Jurkat, Clone E6-1 (cell line): ENCODE data around the gene DNAJC21. TPM values are rescaled to one million over a fixed set of nuclear protein-coding genes. Genes with fewer than 3 reads are reported as not detected.
A peak's percentile ranks its signal among the peaks of the same experiment; 100 is the strongest.

Experiments used
- DNase-seq: peaks from one replicate; pipeline ENCODE4 v3.0.0-alpha.2; 2011; ENCODE audit warnings: low read depth, low spot score
- H3K4me3 ChIP-seq: 2 replicates; pipeline ENCODE4 v1.5.1; 2011; ENCODE audit warnings: mild to moderate bottlenecking, low read length, control low read depth, moderate library complexity
- polyA plus RNA-seq: library from polyadenylated mRNA; unstranded; fragments of >200 nt; gene quantifications from one replicate; pipeline ENCODE4 v1.2.1, GENCODE V29; 2012; ENCODE audit warnings: missing spikeins; ENCODE audit not compliant: insufficient read length, insufficient read depth

Gene DNAJC21
- 61.9 TPM for polyA plus RNA-seq

GRCh38 chr5:34929134-34929719 is at the start of gene DNAJC21:
Gene DNAJC21, plus strand, starts transcription at chr5:34929559. Its CDS starts 261 bp downstream, at chr5:34929820.
- H3K4me3 ChIP-seq = peak within 1 kb of the TSS; percentile 89
- DNase-seq = peak; percentile 90

GRCh38 chr5:34881246-34881645 is 48.1 kb upstream of the DNAJC21 start:
- no peak overlapping the region for H3K4me3 ChIP-seq
- no peak for DNase-seq

- no peak for DNase-seq
- H3K4me3 ChIP-seq = no peak overlapping the region
These were observed 42.8 kb upstream of the DNAJC21 start for GRCh38 chr5:34886392-34887119.

GRCh38 chr5:34889394-34889793 is 40.0 kb upstream of the DNAJC21 start:
- H3K4me3 ChIP-seq = no peak overlapping the region
- no peak for DNase-seq

GRCh38 chr5:34891981-34892380 is 37.4 kb upstream of the DNAJC21 start:
- H3K4me3 ChIP-seq = no peak overlapping the region
- no peak for DNase-seq

GRCh38 chr5:34892414-34892813 is 36.9 kb upstream of the DNAJC21 start:
- no peak overlapping the region for H3K4me3 ChIP-seq
- no peak for DNase-seq

GRCh38 chr5:34894716-34895115 is 34.6 kb upstream of the DNAJC21 start:
- DNase-seq = no peak
- H3K4me3 ChIP-seq = no peak overlapping the region

- no peak overlapping the region for H3K4me3 ChIP-seq
- DNase-seq = no peak
These were observed 33.5 kb upstream of the DNAJC21 start for GRCh38 chr5:34895641-34896419.

- H3K4me3 ChIP-seq = no peak overlapping the region
- DNase-seq = no peak
These were observed 31.7 kb upstream of the DNAJC21 start for GRCh38 chr5:34897646-34898045.

- no peak overlapping the region for H3K4me3 ChIP-seq
- DNase-seq = peak; percentile 58
These were observed 31.0 kb upstream of the DNAJC21 start for GRCh38 chr5:34898258-34898895.

GRCh38 chr5:34899066-34899465 is 30.3 kb upstream of the DNAJC21 start:
- no peak overlapping the region for H3K4me3 ChIP-seq
- no peak for DNase-seq

- no peak for DNase-seq
- H3K4me3 ChIP-seq = no peak overlapping the region
These were observed 28.7 kb upstream of the DNAJC21 start for GRCh38 chr5:34900652-34901051.

- DNase-seq = no peak
- H3K4me3 ChIP-seq = no peak overlapping the region
These were observed 26.1 kb upstream of the DNAJC21 start for GRCh38 chr5:34903260-34903659.

- H3K4me3 ChIP-seq = no peak overlapping the region
- no peak for DNase-seq
These were observed 23.8 kb upstream of the DNAJC21 start for GRCh38 chr5:34905564-34905963.

- H3K4me3 ChIP-seq = no peak overlapping the region
- DNase-seq = no peak
These were observed 16.3 kb upstream of the DNAJC21 start for GRCh38 chr5:34913072-34913471.

GRCh38 chr5:34914671-34915138 is 14.7 kb upstream of the DNAJC21 start:
- no peak for DNase-seq
- H3K4me3 ChIP-seq = peak overlapping the region; percentile 95

GRCh38 chr5:34915139-34915855 is 14.1 kb upstream of the DNAJC21 start, which contains the start of the genes BRIX1 and RAD1:
Gene BRIX1, plus strand, starts transcription at chr5:34915711. Its CDS starts 28 bp downstream, at chr5:34915739.
Gene RAD1, minus strand, starts transcription at chr5:34915504. Its CDS starts 612 bp downstream, at chr5:34914892.
- peak within 1 kb of the TSS; percentile 95 for H3K4me3 ChIP-seq
- DNase-seq = peak; percentile 94

- DNase-seq = no peak
- peak overlapping the region; percentile 95 for H3K4me3 ChIP-seq
These were observed 13.5 kb upstream of the DNAJC21 start for GRCh38 chr5:34915856-34916192.

- H3K4me3 ChIP-seq = peak overlapping the region; percentile 95
- DNase-seq = no peak
These were observed 12.8 kb upstream of the DNAJC21 start for GRCh38 chr5:34916518-34916917.
